HG03469 (cell line): ENCODE data around the gene TNFRSF4.

Source experiments
- ATAC-seq: cut with Tn5 transposase; IDR thresholded peaks from one replicate; pipeline ENCODE4 v1.9.1; 2021; ENCODE audit warnings: mild to moderate bottlenecking, moderate library complexity, moderate number of reproducible peaks; ENCODE audit not compliant: unreplicated experiment

TNFRSF4 gene

DNA sequence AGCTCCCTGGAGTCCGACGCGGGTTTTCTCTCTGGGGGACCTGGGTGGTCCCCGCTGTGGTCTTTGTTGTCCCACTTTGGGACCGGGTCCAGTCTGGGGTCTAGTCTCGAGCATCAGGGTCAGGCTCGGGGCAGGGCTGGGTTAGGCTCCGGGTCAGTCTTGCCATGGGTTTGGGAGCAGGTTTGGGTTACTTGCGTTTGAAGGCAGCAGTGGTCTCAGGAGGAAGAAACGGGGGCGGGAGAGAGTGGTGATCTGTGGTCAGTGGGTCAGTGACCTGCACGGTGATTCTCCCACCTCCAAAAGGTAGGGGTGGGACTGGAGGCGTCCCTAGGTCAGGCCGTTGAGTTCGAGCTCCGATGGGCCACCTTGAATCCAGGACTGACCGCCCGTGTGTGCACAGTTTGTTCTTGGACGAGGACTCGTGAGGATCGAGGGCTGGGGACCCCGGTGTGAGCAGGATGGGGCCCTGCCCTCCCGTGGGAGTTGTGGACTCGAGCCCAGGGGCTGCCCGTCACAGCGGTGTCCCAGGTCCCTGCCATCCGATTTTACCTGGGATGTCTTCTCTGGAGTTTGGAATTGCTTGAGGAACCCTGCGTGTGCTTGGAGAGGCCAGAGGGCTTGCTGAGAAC, 20.3 kb upstream of the TNFRSF4 start:
- ATAC-seq = no peak

DNA sequence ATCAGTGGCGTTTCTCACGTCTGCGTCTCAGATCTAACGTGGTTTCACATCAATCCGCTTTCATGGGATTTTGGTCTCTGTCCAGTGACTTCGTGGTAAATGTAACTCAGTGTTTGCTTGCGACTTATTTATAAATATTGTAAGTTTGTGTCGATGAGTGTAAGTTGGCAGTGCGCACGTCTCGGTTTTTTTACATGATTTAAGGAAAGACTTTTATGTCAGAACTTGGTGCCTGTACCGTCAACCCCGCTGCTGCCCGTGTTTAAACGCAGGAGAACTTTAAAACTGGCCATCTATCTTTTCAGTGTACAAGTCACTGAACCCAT, 19.6 kb upstream of the TNFRSF4 start:
- ATAC-seq = no peak

DNA sequence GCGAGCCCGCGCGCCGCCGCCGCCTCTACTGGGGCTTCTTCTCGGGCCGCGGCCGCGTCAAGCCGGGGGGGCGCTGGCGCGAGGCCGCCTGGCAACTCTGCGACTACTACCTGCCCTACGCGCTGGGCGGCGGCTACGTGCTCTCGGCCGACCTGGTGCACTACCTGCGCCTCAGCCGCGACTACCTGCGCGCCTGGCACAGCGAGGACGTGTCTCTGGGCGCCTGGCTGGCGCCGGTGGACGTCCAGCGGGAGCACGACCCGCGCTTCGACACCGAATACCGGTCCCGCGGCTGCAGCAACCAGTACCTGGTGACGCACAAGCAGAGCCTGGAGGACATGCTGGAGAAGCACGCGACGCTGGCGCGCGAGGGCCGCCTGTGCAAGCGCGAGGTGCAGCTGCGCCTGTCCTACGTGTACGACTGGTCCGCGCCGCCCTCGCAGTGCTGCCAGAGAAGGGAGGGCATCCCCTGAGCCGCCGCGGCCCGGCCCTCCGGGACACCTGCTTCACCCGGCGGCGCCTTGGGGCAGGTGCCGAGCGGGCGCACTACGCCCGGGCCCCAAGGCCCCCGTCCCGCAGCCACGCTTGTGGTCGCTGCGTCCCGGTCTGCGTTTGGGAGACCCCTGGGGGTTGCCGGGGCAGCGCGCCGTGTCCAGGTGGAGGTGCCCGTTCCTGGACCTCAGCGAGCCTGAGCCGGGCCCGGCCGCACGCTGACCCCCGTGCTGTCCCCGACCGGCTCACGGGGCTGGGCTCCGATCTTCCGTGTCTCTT, 19.0 kb upstream of the TNFRSF4 start:
- ATAC-seq = no peak

DNA sequence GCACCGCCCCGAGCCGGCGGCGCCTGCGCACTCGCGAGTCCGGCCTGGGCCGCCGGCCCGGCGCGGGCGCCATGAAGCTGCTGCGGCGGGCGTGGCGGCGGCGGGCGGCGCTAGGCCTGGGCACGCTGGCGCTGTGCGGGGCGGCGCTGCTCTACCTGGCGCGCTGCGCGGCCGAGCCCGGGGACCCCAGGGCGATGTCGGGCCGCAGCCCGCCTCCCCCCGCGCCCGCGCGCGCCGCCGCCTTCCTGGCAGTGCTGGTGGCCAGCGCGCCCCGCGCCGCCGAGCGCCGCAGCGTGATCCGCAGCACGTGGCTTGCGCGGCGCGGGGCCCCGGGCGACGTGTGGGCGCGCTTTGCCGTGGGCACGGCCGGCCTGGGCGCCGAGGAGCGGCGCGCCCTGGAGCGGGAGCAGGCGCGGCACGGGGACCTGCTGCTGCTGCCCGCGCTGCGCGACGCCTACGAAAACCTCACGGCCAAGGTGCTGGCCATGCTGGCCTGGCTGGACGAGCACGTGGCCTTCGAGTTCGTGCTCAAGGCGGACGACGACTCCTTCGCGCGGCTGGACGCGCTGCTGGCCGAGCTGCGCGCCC, 18.3 kb upstream of the TNFRSF4 start, which contains the start of gene B3GALT6:
B3GALT6 (plus strand) TSS at position 30 of the 588 bp plus-strand sequence; CDS start at position 72, 42 bp downstream.
- ATAC-seq = no peak

DNA sequence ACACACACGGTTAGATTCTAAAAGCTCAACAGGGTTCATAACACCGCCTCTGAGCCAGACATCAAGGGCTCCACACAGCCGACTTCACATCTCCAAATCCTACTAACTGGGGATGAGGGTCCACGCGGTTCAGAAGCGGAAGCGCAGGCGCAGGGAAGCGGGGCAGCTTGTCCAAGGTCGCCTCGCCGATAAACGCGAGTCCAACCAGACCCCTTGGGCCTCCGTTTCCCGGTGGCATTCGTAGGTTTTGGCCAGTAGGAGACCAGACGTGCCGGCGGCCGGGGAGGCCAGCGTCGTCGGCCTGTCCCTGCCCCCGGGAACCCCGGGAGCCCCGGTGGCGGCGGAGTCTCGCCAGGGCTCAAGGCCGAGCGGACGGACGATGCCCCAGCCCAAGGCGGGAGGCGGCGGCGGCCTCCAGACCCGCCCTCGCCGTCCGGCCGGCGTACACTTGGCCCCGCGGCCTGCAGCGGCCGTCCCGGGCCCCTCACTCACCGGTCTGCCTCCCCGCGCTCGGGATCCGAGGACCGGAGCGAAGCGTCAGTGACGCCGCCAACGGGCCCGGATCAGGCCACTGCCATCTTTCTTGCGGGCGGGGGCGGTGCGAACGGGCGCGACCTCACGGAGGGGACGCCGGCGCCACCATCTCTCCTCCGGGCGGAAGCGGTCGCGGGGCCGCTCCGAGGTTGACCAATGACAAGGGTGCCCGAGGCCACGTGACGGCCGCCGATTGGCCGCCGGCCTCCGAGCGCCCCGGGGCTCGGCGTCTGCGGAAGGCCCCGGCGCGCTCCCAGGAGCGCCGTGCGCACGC, 17.7 kb upstream of the TNFRSF4 start, which contains the start of gene SDF4:
SDF4 (minus strand) TSS at position 602 of the 808 bp plus-strand sequence. CDS start 3,229 bp downstream, outside the sequence.
- ATAC-seq = peak; percentile 83

DNA sequence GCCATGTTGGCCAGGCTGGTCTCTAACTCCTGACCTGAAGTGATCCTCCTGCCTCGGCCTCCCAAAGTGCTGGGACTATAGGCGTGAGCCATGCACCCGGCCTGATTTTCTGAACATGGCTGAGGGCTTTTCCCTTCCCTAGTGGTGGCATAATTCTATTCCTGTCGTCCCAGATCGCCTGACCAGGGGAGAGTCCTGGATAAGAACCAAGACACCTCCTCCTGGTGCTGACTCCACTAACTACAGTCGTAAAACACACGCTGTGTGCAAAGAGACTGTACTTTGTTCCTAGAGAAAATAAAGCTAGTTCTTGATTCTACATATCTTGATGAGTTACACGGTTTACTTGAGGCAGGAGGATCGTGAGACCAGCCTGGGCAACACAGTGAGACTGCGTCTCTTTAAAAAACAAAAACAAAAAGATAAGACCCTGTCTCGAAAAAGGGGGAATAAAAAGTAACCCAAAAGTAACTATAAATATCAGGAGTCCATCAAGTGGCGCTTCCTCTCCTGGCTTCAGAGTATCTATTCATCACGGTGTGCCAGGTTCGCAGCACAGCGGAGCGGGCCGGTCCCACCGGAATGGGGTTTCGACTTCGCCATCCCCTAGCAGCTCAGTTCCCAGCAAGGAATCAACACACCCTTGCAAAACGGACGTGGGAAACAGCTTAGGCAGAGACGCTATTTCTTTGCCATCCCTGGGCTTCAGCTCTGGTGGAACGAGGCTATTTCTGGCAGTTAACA, 16.9 kb upstream of the TNFRSF4 start:
- no peak for ATAC-seq

DNA sequence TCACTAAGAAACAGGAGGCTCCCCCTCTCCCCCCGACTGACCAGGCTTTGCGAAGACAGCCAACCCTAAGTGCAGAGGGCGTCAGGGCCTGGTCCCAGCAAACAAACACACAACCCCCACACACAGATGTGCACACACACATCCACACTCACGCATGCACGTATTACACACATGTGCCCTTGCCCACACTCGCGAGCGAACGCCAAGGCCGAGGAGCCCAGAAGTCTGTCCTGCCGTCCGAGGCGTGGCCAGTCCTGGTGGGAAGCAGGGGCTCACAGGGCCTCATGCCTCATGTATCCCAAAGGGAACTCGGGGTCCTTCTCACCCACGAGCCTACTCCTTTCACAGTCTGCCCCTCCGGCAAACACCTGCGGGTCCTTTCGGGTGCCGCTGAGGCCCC, 15.8 kb upstream of the TNFRSF4 start:
- ATAC-seq = no peak

DNA sequence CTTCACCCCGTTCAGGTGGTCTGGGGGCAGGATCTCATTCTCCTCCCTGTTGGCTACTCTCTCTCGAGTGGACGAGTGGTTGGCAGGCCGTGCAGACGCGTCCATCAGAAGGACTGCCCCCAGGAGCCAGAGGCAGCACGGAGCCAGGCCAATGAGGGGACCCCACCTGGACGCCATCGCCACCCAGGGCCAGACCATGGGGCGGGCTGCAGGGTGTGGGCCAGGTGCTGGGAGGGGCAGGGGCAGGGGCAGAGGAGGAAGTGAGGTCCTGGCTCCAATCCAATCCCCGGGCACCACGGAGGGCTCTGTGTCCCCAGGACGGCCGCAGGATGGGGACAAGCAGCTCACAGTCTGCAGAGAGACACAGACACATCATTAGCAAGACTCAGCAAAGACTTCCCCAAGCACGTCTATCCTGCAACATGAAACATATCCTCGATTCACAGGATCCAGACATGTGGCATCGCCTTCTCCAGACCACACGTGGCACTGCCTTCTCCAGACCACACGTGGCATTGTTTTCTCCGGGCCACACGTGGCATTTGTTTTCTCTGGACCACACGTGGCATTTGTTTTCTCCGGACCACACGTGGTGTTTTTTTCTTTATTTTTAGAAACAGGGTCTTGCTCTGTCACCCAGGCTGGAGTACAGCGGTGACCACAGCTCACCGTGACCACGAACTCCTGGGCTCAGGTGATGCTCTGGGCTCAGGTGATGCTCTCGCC, 14.8 kb upstream of the TNFRSF4 start:
- no peak for ATAC-seq

DNA sequence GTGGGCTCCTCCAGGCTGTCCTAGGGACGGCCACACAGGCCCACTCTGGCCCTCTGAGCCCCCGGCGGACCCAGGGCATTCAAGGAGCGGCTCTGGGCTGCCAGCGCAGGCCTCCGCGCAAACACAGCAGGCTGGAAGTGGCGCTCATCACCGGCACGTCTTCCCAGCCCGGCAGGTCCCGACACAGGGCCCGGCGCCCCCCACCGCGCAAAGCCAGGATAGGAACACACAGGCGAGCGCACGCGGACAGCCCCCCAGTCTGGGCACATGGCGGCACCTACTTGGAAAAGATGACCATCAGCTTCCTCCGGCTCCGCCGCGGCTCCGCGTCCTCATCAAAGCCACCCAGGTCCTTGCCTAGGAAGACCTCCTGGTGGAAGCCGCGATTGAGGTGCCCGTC, 14.2 kb upstream of the TNFRSF4 start:
- ATAC-seq = no peak

DNA sequence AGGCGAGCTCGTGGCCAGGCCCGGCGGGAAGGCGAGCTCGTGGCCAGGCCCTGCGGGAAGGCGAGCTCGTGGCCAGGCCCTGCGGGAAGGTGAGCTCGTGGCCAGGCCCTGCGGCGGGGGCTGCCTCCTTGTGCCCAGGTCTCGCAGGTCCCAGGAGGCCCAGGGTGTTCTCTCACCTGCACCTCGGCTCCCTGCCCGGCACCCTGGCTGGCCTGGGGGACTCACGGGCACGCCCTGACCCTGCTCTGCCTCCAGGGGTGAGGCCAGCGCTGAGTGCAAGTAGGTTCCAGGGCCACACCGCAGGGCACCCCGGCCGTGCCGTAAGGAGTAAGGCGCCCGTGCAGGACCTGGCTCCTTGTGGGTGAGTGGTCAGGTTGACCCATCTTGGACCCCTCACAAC, 13.4 kb upstream of the TNFRSF4 start:
- no peak for ATAC-seq

DNA sequence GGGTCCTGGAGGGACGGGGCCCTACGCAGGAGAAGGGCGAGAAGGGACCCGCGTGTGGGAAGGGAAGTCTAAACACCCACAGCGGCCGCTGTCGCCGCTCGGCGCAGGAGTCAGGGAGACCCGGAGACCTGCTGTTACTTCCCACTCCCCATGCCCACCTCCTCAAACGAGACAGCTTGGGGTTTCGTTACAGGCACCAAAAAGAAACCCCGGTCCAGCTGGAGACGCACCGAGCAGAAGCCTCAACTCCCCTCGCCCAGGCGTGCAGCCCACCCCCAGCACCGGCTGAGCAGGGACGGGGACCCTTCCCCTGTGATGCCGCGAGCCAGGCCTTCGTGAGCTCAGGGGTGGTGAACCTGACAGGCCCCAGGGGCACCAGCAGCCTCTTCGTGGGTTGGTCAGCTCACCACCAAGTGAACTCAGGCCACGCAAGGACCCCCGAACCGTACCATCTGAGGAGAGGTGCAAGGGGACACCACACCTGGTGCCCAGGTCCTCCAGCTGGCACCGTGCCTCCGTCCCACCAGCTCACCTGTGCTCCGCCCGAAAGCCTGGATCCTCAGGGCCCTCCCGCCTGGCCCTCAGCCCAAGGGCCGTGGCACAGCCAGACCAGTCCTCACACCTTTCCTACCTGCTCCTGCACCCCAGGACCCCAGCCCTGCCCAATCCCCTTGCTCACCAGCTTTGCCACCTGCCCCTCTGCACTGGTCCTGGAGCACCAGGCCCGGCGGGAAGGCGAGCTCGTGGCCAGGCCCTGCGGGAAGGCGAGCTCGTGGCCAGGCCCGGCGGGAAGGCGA, 12.8 kb upstream of the TNFRSF4 start:
- no peak for ATAC-seq

DNA sequence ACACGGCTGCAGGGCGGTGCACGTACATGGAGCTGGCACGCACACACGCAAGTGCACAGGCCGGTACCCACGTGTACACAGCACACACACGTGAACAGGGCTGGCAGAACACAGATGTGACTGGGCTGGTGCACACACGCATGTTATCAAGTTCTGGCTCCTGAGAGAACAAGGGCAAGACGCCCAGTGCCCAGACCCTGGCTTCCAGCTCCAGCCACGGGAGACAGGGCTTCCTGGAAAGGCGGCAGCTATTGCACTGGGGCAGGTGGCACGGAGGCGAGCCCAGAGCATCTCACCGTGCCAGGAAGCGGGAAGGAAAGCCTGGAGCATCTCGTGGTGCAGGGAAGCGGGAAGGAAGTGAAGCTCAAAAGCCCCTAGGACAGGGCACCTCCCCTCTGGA, 12.0 kb upstream of the TNFRSF4 start:
- ATAC-seq = no peak

DNA sequence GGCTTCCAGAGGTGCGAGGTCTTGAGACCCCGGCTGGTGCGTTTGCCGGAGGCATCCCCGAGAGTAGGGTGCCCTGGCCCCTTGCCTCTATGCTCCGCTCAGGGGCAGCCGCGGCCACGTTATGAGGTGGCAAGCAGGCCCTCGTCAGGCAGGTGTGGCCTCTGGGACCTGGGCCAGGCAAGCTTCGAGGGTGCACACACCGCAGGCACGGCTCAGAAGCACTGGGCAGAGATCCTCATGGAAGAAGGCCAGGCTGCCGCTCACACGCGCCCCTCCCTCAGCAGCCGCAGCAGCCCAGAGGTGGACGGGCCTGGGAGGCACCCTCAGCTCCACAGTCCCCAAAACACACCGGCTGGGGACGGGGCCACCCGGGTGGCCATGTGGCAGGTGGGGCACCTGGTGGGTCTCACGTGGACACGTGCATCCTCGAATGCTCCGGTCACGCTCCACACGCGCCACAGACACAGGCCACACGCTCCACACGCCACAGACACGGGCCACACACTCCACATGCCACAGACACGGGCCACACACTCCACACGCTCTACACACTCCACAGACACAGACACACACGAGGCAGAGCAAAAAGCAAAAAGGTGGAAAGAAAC, 11.4 kb upstream of the TNFRSF4 start:
- ATAC-seq = no peak

DNA sequence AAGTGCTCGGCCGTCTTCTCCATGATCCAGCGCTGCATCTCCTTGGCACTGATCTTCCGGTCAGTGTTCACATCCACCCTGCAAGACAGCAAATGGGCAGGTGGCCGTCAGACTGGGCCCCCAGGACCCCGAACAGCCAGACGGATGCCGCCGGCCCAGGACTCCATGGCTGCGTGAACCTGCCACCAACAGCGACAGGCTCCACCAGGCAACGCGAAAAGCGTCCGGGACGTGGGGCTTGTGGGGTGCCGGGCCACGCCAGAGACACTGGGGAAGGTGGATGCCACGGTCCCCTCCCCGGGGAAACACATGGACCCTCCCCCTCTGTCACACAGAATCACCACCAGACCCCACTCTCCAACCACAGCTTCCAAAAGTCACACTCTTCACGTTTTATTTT, 9.9 kb upstream of the TNFRSF4 start:
- no peak for ATAC-seq

DNA sequence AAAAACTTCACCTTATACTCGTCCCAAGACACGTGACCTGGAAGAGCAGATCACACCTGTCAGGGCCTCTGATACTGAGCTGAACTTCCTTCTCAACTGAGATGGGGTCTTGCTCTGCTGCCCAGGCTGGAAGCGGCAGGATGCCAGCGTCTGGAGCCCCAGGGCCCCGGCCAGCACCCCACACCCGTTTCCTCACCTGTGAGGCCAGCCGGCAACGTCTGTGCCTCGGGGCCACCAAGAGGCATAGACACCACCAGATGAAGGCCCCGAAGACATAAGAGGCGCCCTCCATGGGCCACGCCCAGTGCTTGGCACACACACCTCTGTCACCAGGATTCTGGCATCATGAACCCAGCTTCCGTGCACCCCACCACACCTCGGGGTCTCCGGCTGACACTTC, 9.4 kb upstream of the TNFRSF4 start:
- ATAC-seq = no peak

DNA sequence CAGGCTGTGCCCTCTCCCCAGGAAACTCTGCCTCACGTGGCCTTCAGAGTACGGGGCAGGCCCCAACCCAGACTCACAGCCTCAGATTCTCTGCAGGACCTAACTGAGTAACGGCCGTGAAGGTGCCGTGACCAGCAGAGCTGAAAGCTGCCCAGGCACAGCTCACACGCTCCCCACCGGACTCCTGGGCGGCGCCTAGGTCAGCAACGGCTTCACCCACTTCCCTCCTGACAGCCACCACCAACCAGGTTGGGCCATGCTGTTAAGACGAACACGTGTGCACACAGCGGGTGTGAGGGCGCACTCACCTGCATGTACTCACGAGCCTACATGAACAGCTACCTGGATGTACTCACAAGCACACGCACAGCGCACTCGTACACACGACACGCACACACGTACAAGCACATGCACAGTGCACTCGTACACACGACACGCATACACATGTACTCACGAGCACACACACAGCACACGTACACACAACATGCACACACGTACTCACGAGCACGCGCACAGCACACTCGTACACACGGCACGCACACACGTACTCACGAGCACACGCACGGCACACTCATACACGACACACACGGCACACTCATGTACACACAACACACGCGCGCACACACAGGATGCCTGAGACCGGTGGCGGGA, 8.7 kb upstream of the TNFRSF4 start:
- ATAC-seq = no peak

DNA sequence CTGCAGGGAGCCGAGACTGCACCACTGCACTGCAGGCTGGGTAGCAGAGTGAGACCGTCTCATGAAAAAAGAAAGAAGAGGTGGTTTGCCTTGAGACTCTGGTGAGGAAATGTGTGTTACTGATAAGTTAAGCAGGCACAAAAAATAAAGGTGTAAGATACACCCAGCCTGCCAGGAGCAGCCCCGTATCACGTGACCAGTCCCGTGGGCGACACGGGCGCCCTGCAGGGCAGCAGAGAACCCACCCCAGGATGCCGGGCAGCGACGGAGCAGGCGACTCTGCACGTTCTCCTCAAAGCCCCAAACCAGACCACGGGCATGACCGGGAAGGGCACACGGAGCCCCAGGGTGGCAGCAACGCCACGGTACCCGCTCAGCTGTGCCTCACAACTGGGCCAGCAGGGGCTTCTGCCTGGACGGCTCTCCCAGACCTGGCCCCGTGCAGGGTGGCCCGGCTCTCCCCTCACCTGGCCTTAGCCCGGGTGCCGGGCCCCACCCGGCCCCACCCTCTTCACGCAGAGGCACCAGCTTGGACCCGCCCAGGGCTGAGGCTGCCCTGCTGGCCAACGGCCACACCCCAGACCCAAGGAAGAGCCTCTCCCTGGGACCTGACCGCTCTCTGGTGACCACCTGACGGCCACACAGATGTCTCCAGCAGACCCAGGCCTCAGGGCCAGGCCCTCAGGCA, 8.1 kb upstream of the TNFRSF4 start:
- no peak for ATAC-seq

DNA sequence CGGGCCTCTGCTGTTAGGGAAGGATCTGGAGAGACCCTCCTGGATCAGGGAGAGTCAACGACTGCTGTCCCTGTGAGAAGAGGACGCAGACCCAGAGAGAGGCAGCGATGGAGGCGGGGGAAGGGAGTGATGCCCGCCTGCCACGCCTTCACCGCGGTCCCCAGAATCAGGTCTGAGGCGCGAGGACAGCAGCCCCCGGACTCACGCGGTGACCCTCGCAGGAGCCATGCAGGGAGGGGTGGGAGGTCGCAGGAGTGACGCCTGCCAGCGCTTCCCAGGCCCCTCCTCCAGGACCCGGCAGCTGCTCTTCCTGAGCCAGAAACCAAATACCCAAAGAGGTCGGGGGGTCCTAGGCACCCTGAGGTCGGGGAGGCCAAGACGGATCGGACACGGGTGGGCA, 6.2 kb upstream of the TNFRSF4 start:
- no peak for ATAC-seq
